Smooth muscle cell (in vitro differentiated cells): ENCODE data around the gene UBE2E2. TPM values are rescaled to one million over a fixed set of nuclear protein-coding genes. Genes with fewer than 3 reads are reported as not detected.

ENCODE experiments used
- DNase-seq: peaks from one replicate; lab custom pipeline; 2025; ENCODE audit not compliant: unreplicated experiment; lab: John Stamatoyannopoulos, UW
- H2AFZ ChIP-seq: fragments of 200-600 bp; sonication (generic); 2 replicates; pipeline ENCODE4 v1.6.0; 2016; ENCODE audit warnings: antibody characterized with exemption, low read depth, mild to moderate bottlenecking
- H3F3A ChIP-seq: fragments of 200-600 bp; sonication (generic); 2 replicates; pipeline ENCODE4 v1.6.0; 2017; ENCODE audit warnings: antibody characterized with exemption, low read depth
- H3K27ac ChIP-seq: fragments of 200-600 bp; sonication (generic); 2 replicates; pipeline ENCODE4 v1.5.1; 2016; ENCODE audit warnings: low read depth, mild to moderate bottlenecking
- H3K27me3 ChIP-seq: fragments of 200-600 bp; sonication (generic); 2 replicates; pipeline ENCODE4 v1.6.1; 2016; ENCODE audit warnings: low read depth, mild to moderate bottlenecking
- H3K36me3 ChIP-seq: fragments of 200-600 bp; sonication (generic); 2 replicates; pipeline ENCODE4 v1.5.1; 2016; ENCODE audit warnings: low read depth
- H3K4me1 ChIP-seq: fragments of 200-600 bp; sonication (generic); 2 replicates; pipeline ENCODE4 v1.5.1; 2016; ENCODE audit warnings: low read depth
- H3K4me2 ChIP-seq: fragments of 200-600 bp; sonication (generic); 2 replicates; pipeline ENCODE4 v1.6.0; 2016; ENCODE audit warnings: mild to moderate bottlenecking
- H3K4me3 ChIP-seq: fragments of 200-600 bp; sonication (generic); 2 replicates; pipeline ENCODE4 v1.5.1; 2016; ENCODE audit warnings: mild to moderate bottlenecking
- H3K79me2 ChIP-seq: fragments of 200-600 bp; sonication (generic); 2 replicates; pipeline ENCODE4 v1.6.0; 2016; ENCODE audit warnings: low read depth, mild to moderate bottlenecking
- H3K9ac ChIP-seq: fragments of 200-600 bp; sonication (generic); 2 replicates; pipeline ENCODE4 v1.6.0; 2016; ENCODE audit warnings: low read depth
- H3K9me3 ChIP-seq: fragments of 200-600 bp; sonication (generic); replicated peaks from 2 replicates; pipeline ENCODE4 v1.5.1; 2016; ENCODE audit warnings: low read depth
- H4K20me1 ChIP-seq: fragments of 200-600 bp; sonication (generic); 2 replicates; pipeline ENCODE4 v1.6.0; 2016; ENCODE audit warnings: low read depth
- CTCF ChIP-seq: fragments of 200-600 bp; sonication (generic); IDR thresholded peaks from 2 replicates; pipeline ENCODE4 v1.5.1; 2017; ENCODE audit warnings: borderline replicate concordance, mild to moderate bottlenecking, antibody characterized with exemption; ENCODE audit not compliant: insufficient read depth, poor library complexity, severe bottlenecking
- WGBS: methylation state at CpG from one replicate; pipeline ENCODE4 v1.1.7; 2016; ENCODE audit warnings: low lambda C conversion rate; 5-methylcytosine and 5-hydroxymethylcytosine counted together
- polyA plus RNA-seq: library from polyadenylated mRNA; unstranded; fragments of >200 nt; fragmentation: Nextera tagmentation; extraction: Ambion mirVana; gene quantifications from 2 replicates; pipeline ENCODE4 v1.2.1, GENCODE V29; 2016
- total RNA-seq: library from RNA; depleted of rRNA; stranded (reverse); fragments of >200 nt; gene quantifications from 2 replicates; pipeline ENCODE4 v1.2.3, GENCODE V29; 2014

Gene UBE2E2
- total and polyA plus RNA-seq, 2 experiments from 2014 or later, result 65.9 to 121 TPM

DNA sequence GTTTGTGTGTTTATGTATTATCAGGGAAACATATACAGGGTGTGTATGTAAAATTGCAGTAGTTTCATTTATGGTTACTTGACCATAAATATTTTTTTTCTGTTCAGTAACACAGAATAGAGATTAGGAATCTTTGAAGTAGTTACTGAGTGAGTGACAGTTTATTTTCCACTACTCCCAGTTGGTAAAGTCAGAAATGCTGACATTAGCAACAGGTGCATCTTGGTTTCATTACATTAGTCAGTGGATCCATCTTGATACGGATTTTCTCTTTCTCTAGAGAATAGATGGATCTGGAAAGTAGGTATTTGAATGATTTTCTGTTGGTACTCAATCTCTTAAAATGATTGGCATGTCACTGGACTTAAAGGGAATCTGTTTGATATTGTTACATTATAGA, 6.0 kb downstream of the UBE2E2 start:
- Histone ChIP-seq H4K20me1 (peaks cover 100% of the 10 kb centered on the region), H3K27me3 (no peaks in the 10 kb centered on the region), H3K27ac (no peak overlapping the region), H2AFZ (no peak overlapping the region), H3K4me1 (peaks cover 17% of the 10 kb centered on the region), H3K4me2 (no peak overlapping the region), H3K79me2 (peaks cover 73% of the 10 kb centered on the region), H3K9ac (no peak overlapping the region), H3F3A (no peaks in the 10 kb centered on the region), H3K9me3 (no peaks in the 10 kb centered on the region), H3K36me3 (no peaks in the 10 kb centered on the region), H3K4me3 (no peak overlapping the region)
- 61% methylated on average over 1 of the region's 1 CpG for WGBS
- TF ChIP-seq CTCF, result no peak
- DNase-seq, result no peak

GRCh38 chr3:23209747-23210487, 6.8 kb downstream of the UBE2E2 start:
- peaks cover 8% of the 10 kb centered on the region for H3K4me1 ChIP-seq
- 88% methylated on average over 4 of the region's 4 CpGs for WGBS
- H3K27ac ChIP-seq, result no peak overlapping the region
- H4K20me1 ChIP-seq, result peaks cover 100% of the 10 kb centered on the region
- no peak overlapping the region for H3K4me2 ChIP-seq
- no peak overlapping the region for H2AFZ ChIP-seq
- H3F3A ChIP-seq, result no peaks in the 10 kb centered on the region
- H3K36me3 ChIP-seq, result no peaks in the 10 kb centered on the region
- no peak overlapping the region for H3K9ac ChIP-seq
- H3K4me3 ChIP-seq, result no peak overlapping the region
- TF ChIP-seq CTCF, result no peak
- DNase-seq, result no peak
- no peaks in the 10 kb centered on the region for H3K27me3 ChIP-seq
- H3K9me3 ChIP-seq, result no peaks in the 10 kb centered on the region
- peaks cover 73% of the 10 kb centered on the region for H3K79me2 ChIP-seq

GRCh38 chr3:23213813-23214212, 10.7 kb downstream of the UBE2E2 start:
- Histone ChIP-seq H3K36me3 (no peaks in the 10 kb centered on the region), H3K27me3 (no peaks in the 10 kb centered on the region), H3K4me2 (no peak overlapping the region), H2AFZ (no peak overlapping the region), H3K4me1 (no peaks in the 10 kb centered on the region), H3K27ac (no peak overlapping the region), H3K79me2 (peaks cover 53% of the 10 kb centered on the region), H3K4me3 (no peak overlapping the region), H4K20me1 (peaks cover 98% of the 10 kb centered on the region), H3F3A (no peaks in the 10 kb centered on the region), H3K9ac (no peak overlapping the region), H3K9me3 (no peaks in the 10 kb centered on the region)
- DNase-seq, result no peak
- TF ChIP-seq CTCF, result no peak
- 61% methylated on average over 2 of the region's 2 CpGs for WGBS
